HG03439 (cell line): ENCODE data around the gene GRM3.

Experiments
- ATAC-seq: cut with Tn5 transposase; IDR thresholded peaks from one replicate; pipeline ENCODE4 v1.9.1; 2021; ENCODE audit warnings: mild to moderate bottlenecking, moderate library complexity; ENCODE audit not compliant: unreplicated experiment

Gene GRM3

GRCh38 chr7:86784765-86785164, 141.1 kb downstream of the GRM3 start:
- no peak for ATAC-seq

GRCh38 chr7:86785641-86786040, 141.9 kb downstream of the GRM3 start:
- peak; percentile 84 for ATAC-seq

DNA sequence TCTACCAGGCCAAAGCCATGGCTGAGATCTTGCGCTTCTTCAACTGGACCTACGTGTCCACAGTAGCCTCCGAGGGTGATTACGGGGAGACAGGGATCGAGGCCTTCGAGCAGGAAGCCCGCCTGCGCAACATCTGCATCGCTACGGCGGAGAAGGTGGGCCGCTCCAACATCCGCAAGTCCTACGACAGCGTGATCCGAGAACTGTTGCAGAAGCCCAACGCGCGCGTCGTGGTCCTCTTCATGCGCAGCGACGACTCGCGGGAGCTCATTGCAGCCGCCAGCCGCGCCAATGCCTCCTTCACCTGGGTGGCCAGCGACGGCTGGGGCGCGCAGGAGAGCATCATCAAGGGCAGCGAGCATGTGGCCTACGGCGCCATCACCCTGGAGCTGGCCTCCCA, 142.7 kb downstream of the GRM3 start:
- ATAC-seq, result no peak

DNA sequence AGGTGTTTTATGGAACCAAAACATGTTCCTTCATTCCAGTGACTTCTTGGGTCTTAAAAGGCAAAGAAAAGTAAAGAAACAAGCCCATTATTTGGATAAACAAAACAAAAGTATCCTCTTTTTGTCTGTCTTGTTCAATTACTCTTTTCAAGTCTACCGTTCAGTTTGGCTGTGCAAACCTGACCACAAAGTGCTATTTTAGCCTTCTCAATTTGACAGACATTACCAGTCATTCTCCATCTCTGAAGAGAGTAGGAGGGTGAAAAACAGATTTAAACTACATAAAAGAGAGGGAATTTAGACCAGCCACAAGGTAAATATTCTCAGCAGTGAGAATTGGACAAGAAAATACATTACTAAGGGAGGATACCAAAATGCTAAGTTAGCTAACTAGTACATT, 145.2 kb downstream of the GRM3 start:
- peak; percentile 39 for ATAC-seq

DNA sequence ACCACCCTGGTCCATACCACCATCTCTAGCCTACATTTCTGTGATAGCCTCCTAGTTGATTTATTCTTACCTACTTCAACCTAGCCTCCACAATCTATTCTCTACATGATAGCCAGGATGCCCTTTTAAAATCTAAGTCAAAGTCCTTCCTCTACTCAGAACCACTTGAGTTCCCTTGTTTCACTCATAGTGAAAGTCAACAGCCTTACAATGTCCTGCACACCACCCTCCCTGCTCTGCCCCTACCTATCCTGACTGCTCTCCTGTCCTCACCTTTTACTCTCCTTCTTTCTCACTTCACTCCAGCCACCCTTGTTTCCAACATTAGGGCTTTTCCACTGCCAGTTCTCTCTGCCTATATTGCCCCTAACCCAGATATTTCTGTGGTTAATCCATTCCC, 146.7 kb downstream of the GRM3 start:
- ATAC-seq, result peak; percentile 55

- ATAC-seq, result no peak
These were observed 148.6 kb downstream of the GRM3 start for GRCh38 chr7:86792260-86792659.

DNA sequence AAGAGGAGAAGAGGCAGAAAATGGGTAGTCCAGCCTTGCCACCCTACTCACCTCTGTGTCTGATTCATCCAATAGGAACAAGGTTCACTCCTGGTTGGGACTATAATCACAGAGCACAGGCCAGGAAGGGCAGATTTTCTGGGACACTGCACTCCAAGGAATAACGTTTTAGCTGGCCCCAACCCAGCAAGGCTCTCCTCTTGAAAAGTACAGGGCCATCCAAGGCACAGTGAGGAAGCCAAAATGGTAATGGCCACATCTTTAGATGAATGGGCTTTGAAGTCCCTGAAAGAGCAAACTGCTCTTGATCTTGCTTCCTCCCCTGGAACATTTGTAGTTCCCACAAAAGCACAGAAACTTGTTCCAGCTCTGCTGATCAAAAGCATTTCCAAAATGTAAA, 149.4 kb downstream of the GRM3 start:
- no peak for ATAC-seq

- ATAC-seq, result no peak
These were observed 171.1 kb downstream of the GRM3 start for GRCh38 chr7:86814661-86815379.

DNA sequence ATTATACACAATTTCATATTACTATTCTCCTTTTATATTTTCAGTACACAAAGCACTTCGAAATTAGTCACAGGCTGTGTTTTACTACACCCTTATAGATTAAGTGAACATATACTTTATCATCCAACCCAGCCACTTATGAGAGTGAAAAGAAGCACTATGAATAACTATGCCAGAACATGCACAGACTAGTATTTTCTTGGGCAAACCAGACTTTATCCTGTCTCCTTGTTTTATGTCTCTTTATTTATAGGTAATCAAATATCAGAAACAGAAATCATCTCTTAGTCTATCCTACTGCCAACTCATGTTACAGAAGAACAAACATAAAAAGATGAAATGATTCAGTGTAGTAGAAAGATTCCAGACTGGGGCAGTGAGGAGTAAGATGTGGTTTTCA, 171.8 kb downstream of the GRM3 start:
- no peak for ATAC-seq

DNA sequence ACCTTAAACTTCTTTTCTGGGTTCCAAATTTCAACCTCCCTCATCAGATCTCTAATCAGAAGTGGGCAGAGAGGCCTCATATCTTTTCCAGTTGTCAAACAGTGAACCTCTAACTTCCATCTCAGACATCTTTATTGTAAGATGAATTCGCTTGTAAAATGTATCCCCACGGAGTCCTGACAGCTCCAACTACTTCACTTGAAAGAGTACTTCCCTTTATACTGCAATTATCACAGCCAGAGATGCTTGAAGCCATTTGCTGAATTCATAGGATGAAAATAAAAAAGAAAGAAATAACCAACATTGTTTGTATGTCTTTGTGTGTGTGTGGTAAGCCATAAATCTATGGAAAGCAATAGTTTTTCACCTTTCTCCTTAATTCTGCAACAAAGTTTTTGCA, 175.2 kb downstream of the GRM3 start:
- ATAC-seq, result no peak

DNA sequence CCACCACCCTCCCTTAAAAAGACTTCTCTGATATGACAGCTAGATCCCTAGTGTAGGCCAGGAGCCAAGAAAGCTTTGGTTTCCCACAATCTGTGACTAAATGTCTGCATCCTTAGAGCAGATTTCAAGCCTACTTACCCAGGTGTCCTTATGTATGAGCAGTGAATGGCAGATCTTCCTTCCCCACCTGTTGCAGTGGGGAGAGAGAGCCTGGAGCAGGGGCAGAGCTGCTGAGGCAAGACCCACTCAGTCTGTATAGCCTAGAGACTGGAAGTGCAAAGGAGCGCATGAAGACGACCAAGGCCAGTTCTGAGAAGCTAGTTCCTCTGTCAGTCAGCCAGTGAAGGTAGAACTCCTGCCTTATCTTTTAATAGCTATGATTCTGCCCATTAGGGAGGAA, 180.1 kb downstream of the GRM3 start:
- no peak for ATAC-seq

DNA sequence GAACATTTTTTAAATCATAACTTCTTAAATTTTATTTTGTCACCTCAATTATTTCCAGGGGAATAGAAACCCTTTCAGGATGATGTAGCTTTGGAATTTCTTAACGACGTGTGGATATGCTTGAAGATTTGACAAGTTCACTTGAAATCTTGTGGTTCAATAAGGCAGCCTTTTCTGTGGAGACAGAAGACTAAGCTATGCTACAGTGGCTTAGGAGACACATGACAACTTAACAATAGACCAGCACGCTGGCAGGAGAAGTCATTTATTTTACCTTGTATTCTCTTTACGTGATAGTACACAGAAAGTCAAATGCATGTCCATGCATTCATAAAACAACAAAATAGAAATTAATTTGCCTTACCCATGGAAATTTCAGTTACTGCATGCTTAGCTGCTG, 181.6 kb downstream of the GRM3 start:
- no peak for ATAC-seq

DNA sequence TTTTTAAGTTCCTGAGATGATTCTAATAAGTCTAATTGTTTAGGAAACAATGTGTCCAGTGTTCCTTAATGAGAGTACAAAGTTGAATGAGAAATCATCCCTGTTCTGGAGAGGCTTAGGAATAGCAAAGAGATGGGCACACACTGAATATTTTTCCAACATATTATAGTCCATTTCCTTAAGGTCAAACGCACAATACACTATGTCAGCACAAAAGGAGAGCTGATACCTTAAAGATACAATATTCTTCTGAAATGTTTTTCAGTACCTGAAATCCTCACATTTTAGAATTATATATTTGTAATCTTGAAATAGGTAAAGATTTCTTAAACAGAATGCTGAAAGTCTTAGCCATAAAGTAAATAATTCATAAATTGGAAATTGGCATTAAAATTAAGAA, 183.2 kb downstream of the GRM3 start:
- no peak for ATAC-seq

GRCh38 chr7:86833360-86833759, 189.7 kb downstream of the GRM3 start:
- ATAC-seq, result no peak

DNA sequence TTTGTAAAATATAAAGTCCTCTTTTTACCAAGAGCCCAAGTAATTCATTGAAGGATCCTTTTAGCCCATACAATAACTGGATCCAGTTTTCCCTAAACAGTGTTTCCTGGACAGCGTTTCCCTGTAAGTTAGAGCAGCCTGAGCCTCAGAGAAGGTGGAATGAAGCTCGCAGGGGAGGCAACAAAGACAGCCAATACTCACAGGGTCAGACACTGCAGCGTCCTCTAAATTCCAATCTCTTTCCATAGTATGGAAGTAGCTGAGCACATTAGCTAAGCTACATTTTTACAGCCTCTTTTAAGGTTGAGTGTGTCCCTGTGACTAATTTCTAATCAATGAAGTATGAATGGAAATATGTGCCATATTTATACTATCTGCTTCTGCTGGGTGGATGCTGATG, 193.5 kb downstream of the GRM3 start:
- ATAC-seq, result no peak

DNA sequence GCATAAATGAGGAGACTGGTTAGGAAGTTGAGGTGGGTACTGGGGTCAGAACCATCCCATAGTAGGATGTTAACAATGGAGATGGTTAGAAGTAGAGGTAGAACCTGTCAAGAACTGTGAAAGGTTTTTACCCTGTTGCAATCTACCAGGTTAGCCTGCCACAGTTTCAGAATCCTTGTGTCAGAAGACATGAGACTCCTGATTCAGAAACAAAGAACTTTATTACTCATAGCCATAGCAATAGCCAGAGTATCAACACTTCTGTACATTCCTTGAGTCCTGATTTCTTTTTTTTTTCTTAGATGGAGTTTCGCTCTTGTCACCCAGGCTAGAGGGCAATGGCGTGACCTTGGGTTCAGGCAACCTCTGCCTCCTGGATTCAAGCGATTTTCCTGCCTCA, 200.9 kb downstream of the GRM3 start:
- peak; percentile 51 for ATAC-seq

DNA sequence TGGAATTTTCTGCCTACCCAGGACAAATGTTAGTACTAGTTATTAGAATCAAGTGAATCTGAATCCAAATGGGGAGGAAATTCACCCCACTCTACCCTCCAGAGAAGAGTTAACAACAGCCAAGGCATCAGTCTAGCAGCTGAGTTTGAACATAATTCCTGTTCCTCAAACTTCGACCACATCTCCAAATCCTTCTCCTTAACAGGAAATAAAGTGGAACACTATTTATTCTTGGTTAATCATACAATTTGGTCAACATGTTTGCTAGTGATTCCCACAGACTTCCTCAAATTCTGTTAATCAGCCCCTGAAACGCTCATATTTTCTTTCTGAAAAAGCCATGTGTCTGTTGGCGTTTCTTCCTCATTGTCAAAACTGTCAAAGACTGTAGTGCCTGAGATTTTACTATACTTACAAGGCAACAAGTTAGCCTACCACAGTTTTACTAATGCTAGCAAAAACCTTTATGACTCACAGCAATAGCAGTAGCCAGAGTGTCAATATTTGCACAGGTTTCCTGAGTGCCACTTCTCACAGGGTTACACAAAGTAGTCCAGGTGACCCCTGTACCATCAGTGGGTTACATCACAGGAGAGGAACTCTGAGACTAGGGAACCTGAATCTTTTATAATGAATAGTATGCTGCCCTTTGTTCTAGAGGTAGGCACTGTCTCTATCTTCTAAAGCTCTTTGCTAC, 202.9 kb downstream of the GRM3 start:
- no peak for ATAC-seq

DNA sequence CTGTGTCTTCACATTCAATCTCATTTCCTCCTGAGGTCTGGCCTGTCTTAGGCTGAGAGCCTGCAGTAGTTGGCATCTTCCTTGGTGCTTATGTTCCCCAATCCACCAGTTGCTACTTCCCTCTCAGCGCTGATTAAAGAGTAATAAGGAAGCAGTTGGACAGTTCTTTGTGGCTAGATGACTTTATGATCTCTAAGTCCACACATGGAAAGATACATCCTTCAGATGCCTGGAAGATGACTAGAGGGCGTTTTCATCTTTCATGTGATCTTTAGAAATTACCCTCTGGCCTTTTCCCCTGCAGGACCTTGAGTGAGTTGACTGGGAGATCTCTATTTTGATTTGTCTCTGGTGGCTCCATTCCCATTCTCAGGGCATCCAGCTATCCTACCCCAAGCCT, 204.5 kb downstream of the GRM3 start:
- ATAC-seq, result no peak

- no peak for ATAC-seq
These were observed 207.9 kb downstream of the GRM3 start for GRCh38 chr7:86851566-86851965.

GRCh38 chr7:86863452-86863851, 219.7 kb downstream of the GRM3 start:
- ATAC-seq, result no peak

- no peak for ATAC-seq
These were observed 223.6 kb downstream of the GRM3 start for GRCh38 chr7:86867163-86867762.

GRCh38 chr7:86876146-86876545, 232.4 kb downstream of the GRM3 start:
- no peak for ATAC-seq
